GM23338 (cell line): ENCODE data around the gene TMEM255B. TPM values are rescaled to one million over a fixed set of nuclear protein-coding genes. Genes with fewer than 3 reads are reported as not detected.

Experiments
- ATAC-seq: fragments of 200-7000 bp; cut with Tn5 transposase; 3 replicates; pipeline ENCODE4 v1.9.1; 2020
- DNase-seq: peaks from one replicate; pipeline ENCODE4 v3.0.0-alpha.2; 2015; ENCODE audit warnings: low spot score
- H2AFZ ChIP-seq: fragments of 200-600 bp; sonication (generic); 2 replicates; pipeline ENCODE4 v1.8.0; 2016; ENCODE audit warnings: antibody characterized with exemption, mild to moderate bottlenecking, moderate library complexity
- H3F3A ChIP-seq: fragments of 200-600 bp; sonication (generic); replicated peaks from 2 replicates; pipeline ENCODE4 v1.8.0; 2017; ENCODE audit warnings: antibody characterized with exemption, mixed run types, low read depth
- H3K27ac ChIP-seq: fragments of 200-600 bp; sonication (generic); 2 replicates; pipeline ENCODE4 v1.6.1; 2016; ENCODE audit warnings: low read depth
- H3K27me3 ChIP-seq: fragments of 200-600 bp; sonication (generic); 2 replicates; pipeline ENCODE4 v1.8.0; 2016; ENCODE audit warnings: mild to moderate bottlenecking, mixed run types, moderate library complexity; ENCODE audit not compliant: insufficient read depth
- H3K36me3 ChIP-seq: fragments of 200-600 bp; sonication (generic); 2 replicates; pipeline ENCODE4 v1.8.0; 2016; ENCODE audit warnings: mild to moderate bottlenecking; ENCODE audit not compliant: insufficient read depth
- H3K4me1 ChIP-seq: fragments of 200-600 bp; sonication (generic); 2 replicates; pipeline ENCODE4 v1.8.0; 2016; ENCODE audit warnings: mild to moderate bottlenecking, moderate library complexity; ENCODE audit not compliant: insufficient read depth
- H3K4me2 ChIP-seq: fragments of 200-600 bp; sonication (generic); 2 replicates; pipeline ENCODE4 v1.7.1; 2017; ENCODE audit warnings: mixed run types
- H3K4me3 ChIP-seq: fragments of 200-600 bp; sonication (generic); 2 replicates; pipeline ENCODE4 v1.6.1; 2016; ENCODE audit warnings: mixed run types
- H3K79me2 ChIP-seq: fragments of 200-600 bp; sonication (generic); replicated peaks from 2 replicates; pipeline ENCODE4 v1.8.0; 2017; ENCODE audit warnings: mild to moderate bottlenecking; ENCODE audit not compliant: insufficient read depth
- H3K9me2 ChIP-seq: fragments of 200-600 bp; sonication (generic); 2 replicates; pipeline ENCODE4 v1.8.0; 2017; ENCODE audit not compliant: insufficient read depth
- H4K20me1 ChIP-seq: fragments of 200-600 bp; sonication (generic); replicated peaks from 2 replicates; pipeline ENCODE4 v1.8.0; 2017; ENCODE audit warnings: mild to moderate bottlenecking; ENCODE audit not compliant: insufficient read depth
- H3K27ac Mint-ChIP-seq: 2 replicates; pipeline ENCODE4 v1.8.0; 2020; ENCODE audit warnings: inconsistent platforms, mild to moderate bottlenecking, moderate library complexity, mixed read lengths
- H3K27me3 Mint-ChIP-seq: 3 replicates; pipeline ENCODE4 v1.8.0; 2022; ENCODE audit warnings: low read depth, mild to moderate bottlenecking, moderate library complexity, mixed read lengths, inconsistent platforms; ENCODE audit not compliant: insufficient read depth, poor library complexity
- H3K36me3 Mint-ChIP-seq: 3 replicates; pipeline ENCODE4 v1.8.0; 2021; ENCODE audit warnings: low read depth, mild to moderate bottlenecking, inconsistent platforms, moderate library complexity, mixed read lengths
- H3K4me1 Mint-ChIP-seq: 3 replicates; pipeline ENCODE4 v1.8.0; 2020; ENCODE audit warnings: mild to moderate bottlenecking, inconsistent platforms, mixed read lengths
- H3K4me3 Mint-ChIP-seq: 3 replicates; pipeline ENCODE4 v1.8.0; 2021; ENCODE audit warnings: moderate library complexity, mild to moderate bottlenecking, inconsistent platforms, mixed read lengths
- H3K9me3 Mint-ChIP-seq: 3 replicates; pipeline ENCODE4 v1.8.0; 2020; ENCODE audit warnings: moderate library complexity, mild to moderate bottlenecking, inconsistent platforms, mixed read lengths
- CREB1 ChIP-seq: fragments of 250-450 bp; sonication (Bioruptor Pico); IDR thresholded peaks from 2 replicates; pipeline ENCODE4 v1.5.0; 2020; ENCODE audit warnings: low read depth, mild to moderate bottlenecking, moderate library complexity
- CTCF ChIP-seq, 2 experiments: fragments of 200-600 bp in 1 of 2; sonication (generic) in 1 of 2; conservative IDR thresholded peaks; 2 replicates each; pipeline versions ENCODE4 v1.5.1 to v1.6.1; 2016 to 2017; ENCODE audit warnings: antibody characterized with exemption in 2 of 2, low read depth in 2 of 2, mild to moderate bottlenecking in 2 of 2, moderate library complexity in 1 of 2
- ETS1 ChIP-seq: IDR thresholded peaks from 2 replicates; pipeline ENCODE4 v1.6.1; 2016; ENCODE audit warnings: antibody characterized with exemption
- EZH2 ChIP-seq: fragments of 200-600 bp; sonication (generic); IDR thresholded peaks from one replicate; pipeline ENCODE4 v1.8.0; 2017; ENCODE audit warnings: antibody characterized with exemption, mild to moderate bottlenecking, low read depth; ENCODE audit not compliant: unreplicated experiment
- EZH2phosphoT487 ChIP-seq: fragments of 200-600 bp; sonication (generic); IDR thresholded peaks from one replicate; pipeline ENCODE4 v1.8.1; 2018; ENCODE audit warnings: antibody characterized with exemption; ENCODE audit not compliant: unreplicated experiment
- JUNB ChIP-seq: IDR thresholded peaks from one replicate; pipeline ENCODE4 v1.6.1; 2016; ENCODE audit warnings: antibody characterized with exemption; ENCODE audit not compliant: unreplicated experiment
- NANOG ChIP-seq: IDR thresholded peaks from 2 replicates; pipeline ENCODE4 v1.6.1; 2016; ENCODE audit warnings: antibody characterized with exemption, borderline replicate concordance
- POLR2AphosphoS5 ChIP-seq: IDR thresholded peaks from 2 replicates; pipeline ENCODE4 v1.6.1; 2016; ENCODE audit warnings: antibody characterized with exemption, low read depth
- STAT1 ChIP-seq: IDR thresholded peaks from one replicate; pipeline ENCODE4 v1.6.1; 2016; ENCODE audit warnings: antibody characterized with exemption; ENCODE audit not compliant: unreplicated experiment
- ZNF114 ChIP-seq: fragments of 250-450 bp; sonication (Bioruptor Pico); IDR thresholded peaks from 2 replicates; pipeline ENCODE4 v1.5.0; 2020; ENCODE audit warnings: mild to moderate bottlenecking, moderate library complexity
- ZNF331 ChIP-seq: fragments of 250-450 bp; sonication (Bioruptor Pico); IDR thresholded peaks from 2 replicates; pipeline ENCODE4 v1.5.0; 2020; ENCODE audit warnings: low read depth, mild to moderate bottlenecking, moderate library complexity
- ZNF462 ChIP-seq: fragments of 250-450 bp; sonication (Bioruptor Pico); IDR thresholded peaks from 2 replicates; pipeline ENCODE4 v1.5.0; 2020; ENCODE audit warnings: mild to moderate bottlenecking, moderate library complexity
- polyA plus RNA-seq: library from polyadenylated mRNA; unstranded; fragments of >200 nt; fragmentation: Nextera tagmentation; extraction: Ambion mirVana; gene quantifications from 2 replicates; pipeline ENCODE4 v1.2.1, GENCODE V29; 2016
- total RNA-seq: library from RNA; depleted of rRNA; stranded (reverse); fragments of >200 nt; shearing (Covaris generic); gene quantifications from 2 replicates; pipeline ENCODE4 v1.2.3, GENCODE V29; 2014
- TF ChIP-seq, protein P1 (sequence below): IDR thresholded peaks from one replicate; pipeline ENCODE4 v1.6.1; 2018; ENCODE audit warnings: antibody characterized with exemption; ENCODE audit not compliant: unreplicated experiment

TMEM255B gene
- total and polyA plus RNA-seq, 2 experiments from 2014 or later, result 0.69 to 4.4 TPM

GRCh38 chr13:113753171-113753570, 5.9 kb upstream of the TMEM255B start:
- no peak overlapping the region for H3K27ac ChIP-seq
- no peaks in the 10 kb centered on the region for H4K20me1 ChIP-seq
- H3K9me2 ChIP-seq, result peaks cover 4% of the 10 kb centered on the region; the same call in 1 of the 2 replicates
- peaks cover 14% of the 10 kb centered on the region; the same call in 2 of the 3 replicates for H3K36me3 Mint-ChIP-seq
- no peak overlapping the region for H3K4me3 ChIP-seq
- H3K4me3 Mint-ChIP-seq, result no peak overlapping the region
- H3K4me1 Mint-ChIP-seq, result peaks cover 3% of the 10 kb centered on the region; the same call in 2 of the 3 replicates
- peaks cover 9% of the 10 kb centered on the region; the same call in 1 of the 2 replicates for H3K27me3 ChIP-seq
- H2AFZ ChIP-seq, result no peak overlapping the region
- no peak for TF ChIP-seq ZNF114 (CRISPR knock-in tag)
- TF ChIP-seq CREB1 (CRISPR knock-in tag), result no peak
- no peak for TF ChIP-seq ZNF331 (CRISPR knock-in tag)
- no peak for TF ChIP-seq JUNB
- no peak for TF ChIP-seq POLR2AphosphoS5
- no peak for TF ChIP-seq ETS1
- TF ChIP-seq, protein P1, sequence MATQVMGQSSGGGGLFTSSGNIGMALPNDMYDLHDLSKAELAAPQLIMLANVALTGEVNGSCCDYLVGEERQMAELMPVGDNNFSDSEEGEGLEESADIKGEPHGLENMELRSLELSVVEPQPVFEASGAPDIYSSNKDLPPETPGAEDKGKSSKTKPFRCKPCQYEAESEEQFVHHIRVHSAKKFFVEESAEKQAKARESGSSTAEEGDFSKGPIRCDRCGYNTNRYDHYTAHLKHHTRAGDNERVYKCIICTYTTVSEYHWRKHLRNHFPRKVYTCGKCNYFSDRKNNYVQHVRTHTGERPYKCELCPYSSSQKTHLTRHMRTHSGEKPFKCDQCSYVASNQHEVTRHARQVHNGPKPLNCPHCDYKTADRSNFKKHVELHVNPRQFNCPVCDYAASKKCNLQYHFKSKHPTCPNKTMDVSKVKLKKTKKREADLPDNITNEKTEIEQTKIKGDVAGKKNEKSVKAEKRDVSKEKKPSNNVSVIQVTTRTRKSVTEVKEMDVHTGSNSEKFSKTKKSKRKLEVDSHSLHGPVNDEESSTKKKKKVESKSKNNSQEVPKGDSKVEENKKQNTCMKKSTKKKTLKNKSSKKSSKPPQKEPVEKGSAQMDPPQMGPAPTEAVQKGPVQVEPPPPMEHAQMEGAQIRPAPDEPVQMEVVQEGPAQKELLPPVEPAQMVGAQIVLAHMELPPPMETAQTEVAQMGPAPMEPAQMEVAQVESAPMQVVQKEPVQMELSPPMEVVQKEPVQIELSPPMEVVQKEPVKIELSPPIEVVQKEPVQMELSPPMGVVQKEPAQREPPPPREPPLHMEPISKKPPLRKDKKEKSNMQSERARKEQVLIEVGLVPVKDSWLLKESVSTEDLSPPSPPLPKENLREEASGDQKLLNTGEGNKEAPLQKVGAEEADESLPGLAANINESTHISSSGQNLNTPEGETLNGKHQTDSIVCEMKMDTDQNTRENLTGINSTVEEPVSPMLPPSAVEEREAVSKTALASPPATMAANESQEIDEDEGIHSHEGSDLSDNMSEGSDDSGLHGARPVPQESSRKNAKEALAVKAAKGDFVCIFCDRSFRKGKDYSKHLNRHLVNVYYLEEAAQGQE, result no peak
- TF ChIP-seq NANOG, result no peak
- no peak for TF ChIP-seq EZH2
- no peak for TF ChIP-seq STAT1
- no peak for TF ChIP-seq EZH2phosphoT487
- no peak for TF ChIP-seq CTCF (conservative IDR thresholded peaks at IDR 0.05; ENCODE audit: low read depth in 2 of 2)
- TF ChIP-seq ZNF462 (CRISPR knock-in tag), result no peak
- no peaks in the 10 kb centered on the region for H3K79me2 ChIP-seq
- DNase-seq (no peak), ATAC-seq (no peak)
- peaks cover 18% of the 10 kb centered on the region for H3K9me3 Mint-ChIP-seq
- H3K4me1 ChIP-seq, result peaks cover 5% of the 10 kb centered on the region; the same call in 1 of the 2 replicates
- peaks cover 13% of the 10 kb centered on the region for H3K27me3 Mint-ChIP-seq
- H3K4me2 ChIP-seq, result no peak overlapping the region
- H3K36me3 ChIP-seq, result no peaks in the 10 kb centered on the region
- H3K27ac Mint-ChIP-seq, result no peak overlapping the region
- H3F3A ChIP-seq, result peaks cover 27% of the 10 kb centered on the region
